GM19328 (cell line): Measurements from ENCODE around the gene NEURL1.
"Not testable (repeated sequence)": the region's sequence is repeated elsewhere in the genome, so short reads cannot be mapped to it uniquely, and the experiment has no call there.

ENCODE experiments used
- ATAC-seq: cut with Tn5 transposase; IDR thresholded peaks from one replicate; pipeline ENCODE4 v1.9.1; 2021; ENCODE audit warnings: mild to moderate bottlenecking, moderate library complexity; ENCODE audit not compliant: unreplicated experiment

NEURL1 gene

GRCh38 chr10:103492655-103493261, 747 bp upstream of the NEURL1 start:
- ATAC-seq: no peak

GRCh38 chr10:103493916-103494877, 692 bp downstream of the NEURL1 start:
- ATAC-seq: no peak

GRCh38 chr10:103495321-103495720, 1.8 kb downstream of the NEURL1 start:
- no peak for ATAC-seq

DNA sequence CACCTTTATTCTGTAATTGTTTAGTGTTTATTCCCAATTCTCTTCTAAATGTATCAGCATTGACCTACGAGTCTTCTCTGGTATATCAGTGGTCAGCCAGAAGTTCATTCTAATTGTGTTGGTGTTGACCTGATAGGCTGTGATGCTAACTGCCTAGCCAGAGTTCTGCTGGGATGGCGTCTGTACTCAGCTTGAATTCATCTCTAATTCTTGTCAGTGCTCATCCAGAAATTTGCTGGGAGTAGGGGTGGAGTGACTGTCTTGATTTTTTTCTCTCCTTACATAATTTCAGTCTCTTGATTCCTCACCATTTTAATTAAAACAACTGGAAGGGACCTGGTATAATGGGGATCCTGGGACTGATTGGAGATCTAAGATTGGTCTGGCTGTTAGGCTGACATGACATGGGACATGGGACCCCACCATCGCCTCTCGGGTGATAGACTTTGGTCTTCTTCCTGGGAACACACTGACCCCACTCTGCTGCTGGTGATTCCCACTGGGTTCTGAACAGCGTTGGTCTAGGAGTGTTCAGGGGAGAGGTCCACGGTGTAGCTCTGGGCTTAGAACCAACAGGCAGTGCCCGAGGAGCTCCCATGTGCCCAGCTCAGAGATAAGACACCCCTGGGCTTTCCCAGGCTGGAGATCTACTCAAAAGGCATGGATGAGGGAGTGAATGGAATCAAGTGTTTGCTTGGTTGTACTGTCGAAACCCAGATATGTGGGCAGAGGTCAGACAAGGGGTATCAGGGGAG, 3.8 kb downstream of the NEURL1 start:
- no peak for ATAC-seq

DNA sequence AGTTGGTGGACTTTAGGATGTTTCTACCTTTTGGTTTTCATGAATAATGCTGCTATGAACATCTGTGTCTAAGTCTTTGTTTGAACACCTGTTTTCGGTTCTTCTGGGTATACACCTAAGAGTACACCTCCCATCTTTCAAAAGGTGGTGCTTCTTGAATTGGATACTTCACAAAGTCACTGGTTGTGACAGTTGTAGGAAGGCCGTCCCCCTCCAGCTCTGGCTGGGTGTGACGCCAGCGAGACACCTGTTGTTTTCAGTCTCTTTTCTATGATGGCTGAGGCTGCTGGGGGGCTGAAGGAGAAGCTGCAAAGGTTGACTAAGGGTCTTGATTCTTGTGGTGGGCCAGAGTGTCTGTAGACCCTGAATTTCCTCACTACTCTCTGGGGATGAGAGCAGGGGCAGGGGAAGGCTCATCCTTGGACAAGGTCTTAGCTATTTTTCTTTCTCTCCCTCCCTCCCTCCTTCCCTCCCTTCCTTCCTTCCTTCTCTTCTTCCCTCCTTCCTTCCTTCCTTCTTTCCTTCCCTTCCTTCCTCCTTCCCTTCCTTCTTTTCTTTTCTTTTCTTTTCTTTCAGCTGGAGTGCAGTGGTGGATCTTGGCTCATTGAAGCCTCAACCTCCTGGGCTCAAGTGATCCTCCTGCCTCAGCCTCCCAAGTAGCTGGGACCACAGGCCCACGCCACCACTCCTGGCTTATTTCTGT, 5.6 kb downstream of the NEURL1 start:
- ATAC-seq: no peak

DNA sequence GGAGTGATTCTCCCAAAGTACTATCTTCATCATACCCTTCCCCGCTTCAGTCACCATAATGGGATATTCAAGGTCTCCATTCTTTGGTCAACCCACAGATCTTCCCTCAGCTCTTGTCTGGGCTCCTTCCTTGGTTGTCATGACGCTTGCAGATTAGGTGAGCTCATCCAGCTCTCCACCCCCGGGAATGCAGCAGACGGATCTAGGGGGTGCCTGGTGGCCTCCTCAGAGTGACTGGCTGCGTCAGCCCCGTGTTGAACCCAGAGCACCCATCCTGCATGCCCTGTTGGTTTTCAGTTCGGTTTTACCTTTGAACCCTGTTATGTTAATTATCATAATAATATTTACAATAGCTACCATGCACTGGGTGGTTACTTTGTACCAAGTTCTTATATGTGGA, 6.4 kb downstream of the NEURL1 start:
- no peak for ATAC-seq

- ATAC-seq: no peak
These were observed 7.0 kb downstream of the NEURL1 start for GRCh38 chr10:103500481-103500880.

- no peak for ATAC-seq
These were observed 7.7 kb downstream of the NEURL1 start for GRCh38 chr10:103501186-103501585.

- no peak for ATAC-seq
These were observed 9.6 kb downstream of the NEURL1 start for GRCh38 chr10:103502849-103503660.

DNA sequence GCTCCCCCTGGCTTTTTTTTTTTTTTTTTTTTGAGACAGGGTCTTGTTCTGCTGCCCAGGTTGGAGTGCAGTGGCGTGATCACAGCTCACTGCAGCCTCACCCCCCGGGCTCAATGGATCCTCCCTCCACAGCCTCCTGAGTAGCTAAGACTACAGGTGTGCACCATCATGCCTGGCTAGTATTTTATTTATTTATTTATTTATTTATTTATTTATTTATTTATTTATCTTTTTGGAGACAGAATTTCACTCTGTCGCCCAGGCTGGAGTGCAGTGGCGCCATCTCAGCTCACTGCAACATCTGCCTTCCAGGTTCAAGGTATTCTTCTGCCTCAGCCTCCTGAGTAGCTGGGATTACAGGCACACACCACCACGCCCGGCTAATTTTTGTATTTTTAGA, 10.3 kb downstream of the NEURL1 start:
- not testable (repeated sequence) for ATAC-seq

GRCh38 chr10:103504181-103504783, 10.8 kb downstream of the NEURL1 start:
- ATAC-seq: no peak

- ATAC-seq: no peak
These were observed 12.6 kb downstream of the NEURL1 start for GRCh38 chr10:103506061-103506460.

GRCh38 chr10:103507235-103508191, 14.0 kb downstream of the NEURL1 start:
- ATAC-seq: no peak

DNA sequence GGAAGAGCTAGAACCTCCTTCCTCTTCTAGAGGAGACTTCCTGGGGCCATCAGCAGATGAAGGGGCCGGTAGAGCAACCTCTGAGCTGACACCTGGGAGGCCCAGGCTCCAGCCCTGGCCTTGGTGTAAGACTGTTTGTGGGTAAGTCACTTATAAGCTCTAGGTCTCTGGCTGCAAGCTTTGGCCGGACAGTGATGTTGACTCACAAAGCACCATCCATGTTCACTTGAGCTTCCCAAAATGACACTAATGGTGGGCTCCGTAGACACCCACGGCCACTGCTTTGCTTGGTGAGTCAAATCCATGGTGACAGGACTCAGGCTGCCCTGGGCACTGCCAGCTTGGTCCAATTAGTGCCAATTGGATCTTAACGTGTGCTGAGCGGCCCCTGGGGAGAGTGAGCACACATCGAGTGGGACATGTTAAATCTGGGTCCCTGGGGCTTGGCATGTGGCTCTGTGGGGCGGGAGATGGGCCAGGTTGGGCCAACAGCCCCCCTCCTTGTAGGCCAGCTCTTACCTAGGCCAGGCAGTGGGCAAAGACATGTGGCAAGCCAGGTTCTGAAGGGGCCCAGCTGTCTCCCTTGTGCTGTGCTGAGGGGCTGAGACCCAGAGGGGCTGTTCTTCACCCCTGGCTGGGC, 16.7 kb downstream of the NEURL1 start:
- no peak for ATAC-seq

GRCh38 chr10:103510791-103511752, 17.6 kb downstream of the NEURL1 start:
- ATAC-seq: no peak

DNA sequence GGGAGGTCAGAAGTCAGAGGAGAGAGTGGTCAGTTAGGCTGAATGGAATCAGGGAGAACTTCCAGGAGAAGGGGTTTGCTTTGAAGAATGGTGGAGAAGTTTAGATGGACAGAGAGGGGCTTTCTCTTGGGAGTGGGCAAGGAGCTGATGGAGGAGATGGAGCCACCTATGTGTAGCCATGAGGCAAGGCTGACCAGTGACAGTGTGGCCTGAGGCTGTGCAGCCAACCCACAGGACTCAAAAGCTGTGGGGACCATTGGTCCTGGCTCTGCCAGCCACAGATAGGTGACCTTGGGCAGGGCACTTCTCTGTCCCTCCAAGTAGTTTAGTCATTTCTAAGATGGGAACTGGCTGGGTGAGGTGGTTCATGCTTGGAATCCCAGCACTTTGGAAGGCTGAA, 18.7 kb downstream of the NEURL1 start:
- ATAC-seq: no peak
